GM19468 (cell line): ENCODE measurements around the gene EP400.

ENCODE experiments used
- ATAC-seq: cut with Tn5 transposase; IDR thresholded peaks from one replicate; pipeline ENCODE4 v1.9.1; 2021; ENCODE audit warnings: mild to moderate bottlenecking, moderate library complexity, moderate number of reproducible peaks; ENCODE audit not compliant: unreplicated experiment; ENCODE audit errors: extremely low read depth

The EP400 gene, protein sequence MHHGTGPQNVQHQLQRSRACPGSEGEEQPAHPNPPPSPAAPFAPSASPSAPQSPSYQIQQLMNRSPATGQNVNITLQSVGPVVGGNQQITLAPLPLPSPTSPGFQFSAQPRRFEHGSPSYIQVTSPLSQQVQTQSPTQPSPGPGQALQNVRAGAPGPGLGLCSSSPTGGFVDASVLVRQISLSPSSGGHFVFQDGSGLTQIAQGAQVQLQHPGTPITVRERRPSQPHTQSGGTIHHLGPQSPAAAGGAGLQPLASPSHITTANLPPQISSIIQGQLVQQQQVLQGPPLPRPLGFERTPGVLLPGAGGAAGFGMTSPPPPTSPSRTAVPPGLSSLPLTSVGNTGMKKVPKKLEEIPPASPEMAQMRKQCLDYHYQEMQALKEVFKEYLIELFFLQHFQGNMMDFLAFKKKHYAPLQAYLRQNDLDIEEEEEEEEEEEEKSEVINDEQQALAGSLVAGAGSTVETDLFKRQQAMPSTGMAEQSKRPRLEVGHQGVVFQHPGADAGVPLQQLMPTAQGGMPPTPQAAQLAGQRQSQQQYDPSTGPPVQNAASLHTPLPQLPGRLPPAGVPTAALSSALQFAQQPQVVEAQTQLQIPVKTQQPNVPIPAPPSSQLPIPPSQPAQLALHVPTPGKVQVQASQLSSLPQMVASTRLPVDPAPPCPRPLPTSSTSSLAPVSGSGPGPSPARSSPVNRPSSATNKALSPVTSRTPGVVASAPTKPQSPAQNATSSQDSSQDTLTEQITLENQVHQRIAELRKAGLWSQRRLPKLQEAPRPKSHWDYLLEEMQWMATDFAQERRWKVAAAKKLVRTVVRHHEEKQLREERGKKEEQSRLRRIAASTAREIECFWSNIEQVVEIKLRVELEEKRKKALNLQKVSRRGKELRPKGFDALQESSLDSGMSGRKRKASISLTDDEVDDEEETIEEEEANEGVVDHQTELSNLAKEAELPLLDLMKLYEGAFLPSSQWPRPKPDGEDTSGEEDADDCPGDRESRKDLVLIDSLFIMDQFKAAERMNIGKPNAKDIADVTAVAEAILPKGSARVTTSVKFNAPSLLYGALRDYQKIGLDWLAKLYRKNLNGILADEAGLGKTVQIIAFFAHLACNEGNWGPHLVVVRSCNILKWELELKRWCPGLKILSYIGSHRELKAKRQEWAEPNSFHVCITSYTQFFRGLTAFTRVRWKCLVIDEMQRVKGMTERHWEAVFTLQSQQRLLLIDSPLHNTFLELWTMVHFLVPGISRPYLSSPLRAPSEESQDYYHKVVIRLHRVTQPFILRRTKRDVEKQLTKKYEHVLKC (N-terminal part only)

DNA sequence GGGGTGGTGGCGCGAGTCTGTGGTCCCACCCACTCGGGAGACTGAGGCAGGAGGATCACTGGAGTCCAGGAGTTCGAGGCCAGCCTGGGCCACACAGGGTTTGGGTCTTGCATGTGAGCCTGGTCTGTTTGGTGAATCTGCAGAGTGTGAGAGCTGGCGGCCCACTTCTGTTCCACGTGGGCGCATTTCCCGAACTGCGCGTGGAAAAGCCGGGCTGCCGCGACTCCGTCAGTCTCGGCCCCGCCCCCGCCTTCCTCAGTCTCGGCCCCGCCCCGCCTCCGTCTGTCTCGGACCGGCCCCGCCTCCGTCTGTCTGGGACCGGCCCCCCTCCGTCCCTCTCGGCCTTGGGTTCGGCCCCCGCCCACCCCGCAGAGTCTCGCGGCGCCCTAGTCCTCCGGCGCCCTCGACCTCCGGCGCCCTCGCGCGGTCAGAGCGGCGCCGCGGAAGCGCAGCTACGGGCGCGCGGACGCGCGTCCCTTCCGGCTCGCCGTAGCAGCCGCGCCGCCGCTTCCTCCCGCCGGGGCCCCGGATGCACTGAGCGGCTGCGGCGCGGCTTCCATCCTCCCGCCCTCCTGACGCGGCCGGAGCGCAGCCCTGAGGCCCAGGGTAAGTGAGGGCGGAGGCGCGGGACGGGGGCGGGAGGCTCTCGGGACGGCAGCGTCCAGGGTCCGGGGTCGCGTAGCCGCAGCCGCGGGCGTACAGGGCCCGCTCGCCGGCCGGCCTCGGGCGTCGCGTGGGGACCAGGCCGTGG is at the start of gene EP400:
Gene EP400 (plus strand): TSS at position 512 of the 751 bp plus-strand sequence. CDS start 10,678 bp downstream, outside the sequence.
- peak; percentile 73 for ATAC-seq

DNA sequence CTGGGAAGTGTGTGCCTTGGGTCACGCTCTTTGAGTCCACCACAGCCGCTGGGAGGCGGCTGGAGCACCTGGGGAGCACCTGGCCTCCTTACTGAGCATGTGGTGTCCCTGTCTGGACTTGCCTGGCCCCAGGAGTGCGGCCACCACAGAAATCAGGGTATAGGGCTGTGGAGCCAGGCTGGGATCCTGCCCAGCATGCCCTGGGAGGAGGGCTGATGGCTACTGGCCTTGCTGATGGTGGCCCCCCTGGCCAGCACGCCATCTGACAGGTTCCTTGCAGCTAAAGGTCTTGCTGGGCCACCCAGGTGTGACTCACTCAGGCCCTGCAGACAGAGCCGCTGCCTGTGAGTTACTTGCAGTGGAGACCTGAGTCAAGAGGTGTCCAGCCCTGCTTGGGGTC is 49.3 kb upstream of the EP400 start:
- no peak for ATAC-seq

DNA sequence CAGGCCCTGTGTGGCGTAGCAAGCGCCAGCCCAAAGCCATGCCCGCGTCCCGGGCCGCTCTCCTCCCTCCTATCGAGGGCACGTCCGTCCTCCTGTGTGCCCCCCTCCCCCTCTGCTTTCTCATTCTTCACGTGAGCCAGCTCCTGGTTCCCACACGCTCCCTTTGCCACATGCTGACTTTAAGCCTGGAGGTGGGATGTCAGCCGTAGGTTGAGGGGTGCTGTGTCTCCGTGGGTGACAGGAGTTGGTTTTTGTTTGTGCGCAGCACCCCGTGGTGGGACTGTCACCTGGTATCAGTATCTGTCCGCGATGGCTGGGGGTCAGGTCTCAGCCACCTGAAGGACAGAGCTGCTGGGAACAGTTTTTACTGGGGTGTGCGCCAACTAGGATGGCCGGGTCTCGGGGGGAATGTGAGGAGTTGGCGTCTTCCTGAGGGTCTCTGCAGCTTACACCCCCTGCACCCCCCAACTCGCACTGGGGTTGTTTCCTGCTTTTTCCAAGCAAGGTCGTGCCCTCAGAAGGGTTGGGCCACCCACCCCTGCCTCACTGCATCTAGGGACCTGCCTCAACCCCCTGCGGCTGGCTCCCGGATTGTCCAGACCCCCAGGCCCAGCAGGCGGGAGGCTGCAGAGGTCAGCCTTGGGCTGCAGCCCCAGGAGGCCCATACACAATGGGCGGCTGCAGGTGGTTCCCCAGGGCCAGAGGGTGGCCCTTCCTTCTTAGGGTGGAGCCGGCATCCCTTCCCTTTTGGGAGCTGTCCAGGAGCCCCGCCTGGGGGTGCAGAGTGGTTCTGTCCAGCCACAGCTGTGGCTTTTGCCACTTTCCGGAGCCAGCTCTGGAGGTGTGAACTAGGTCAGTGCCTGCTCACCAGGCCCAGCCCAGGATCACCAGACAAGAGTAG is 48.1 kb upstream of the EP400 start:
- no peak for ATAC-seq

DNA sequence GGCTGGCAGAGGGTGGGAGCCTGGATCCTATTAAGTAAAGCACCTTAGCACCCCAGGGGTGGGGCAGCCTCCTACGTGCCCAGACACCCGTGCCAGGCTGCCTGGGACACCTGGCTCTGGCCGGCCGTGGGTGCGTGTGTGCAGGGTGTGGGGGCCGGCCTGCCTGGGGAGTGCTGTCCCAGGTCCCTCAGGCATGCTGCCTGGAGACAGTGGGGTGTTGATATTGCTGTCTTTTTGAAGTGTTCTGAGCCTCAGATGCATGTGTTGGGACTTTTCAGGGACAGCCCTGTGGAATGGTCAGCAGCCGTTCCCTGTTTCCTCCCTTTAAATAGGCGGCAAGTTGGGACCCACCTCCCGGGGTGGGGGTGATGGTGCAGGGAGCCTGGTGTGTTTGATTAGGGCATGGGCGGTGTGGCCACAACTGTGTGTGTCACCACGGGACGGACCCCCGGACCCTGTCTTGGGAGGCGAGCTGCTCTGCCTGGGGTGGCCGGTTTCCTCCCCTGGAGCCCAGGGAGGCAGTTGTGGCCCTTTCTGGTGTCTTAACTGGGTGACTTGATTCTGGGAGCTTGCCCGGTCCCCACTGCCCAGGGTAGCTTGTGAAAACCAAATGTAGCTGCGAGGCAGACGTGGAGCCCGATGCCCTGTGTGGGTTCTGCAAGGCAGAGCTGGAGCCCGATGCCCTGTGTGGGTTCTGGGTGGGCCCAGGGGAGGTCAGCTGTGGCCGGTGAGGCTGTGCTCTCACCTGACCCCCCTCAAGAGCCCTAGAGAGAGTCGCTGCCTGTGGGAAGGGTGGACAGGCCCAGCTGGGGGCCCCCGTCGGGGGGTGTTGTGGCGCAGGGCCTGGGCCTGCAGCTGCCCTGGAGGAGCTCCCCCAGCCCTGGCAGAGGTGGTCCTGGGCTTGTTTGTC is 47.2 kb upstream of the EP400 start:
- no peak for ATAC-seq

DNA sequence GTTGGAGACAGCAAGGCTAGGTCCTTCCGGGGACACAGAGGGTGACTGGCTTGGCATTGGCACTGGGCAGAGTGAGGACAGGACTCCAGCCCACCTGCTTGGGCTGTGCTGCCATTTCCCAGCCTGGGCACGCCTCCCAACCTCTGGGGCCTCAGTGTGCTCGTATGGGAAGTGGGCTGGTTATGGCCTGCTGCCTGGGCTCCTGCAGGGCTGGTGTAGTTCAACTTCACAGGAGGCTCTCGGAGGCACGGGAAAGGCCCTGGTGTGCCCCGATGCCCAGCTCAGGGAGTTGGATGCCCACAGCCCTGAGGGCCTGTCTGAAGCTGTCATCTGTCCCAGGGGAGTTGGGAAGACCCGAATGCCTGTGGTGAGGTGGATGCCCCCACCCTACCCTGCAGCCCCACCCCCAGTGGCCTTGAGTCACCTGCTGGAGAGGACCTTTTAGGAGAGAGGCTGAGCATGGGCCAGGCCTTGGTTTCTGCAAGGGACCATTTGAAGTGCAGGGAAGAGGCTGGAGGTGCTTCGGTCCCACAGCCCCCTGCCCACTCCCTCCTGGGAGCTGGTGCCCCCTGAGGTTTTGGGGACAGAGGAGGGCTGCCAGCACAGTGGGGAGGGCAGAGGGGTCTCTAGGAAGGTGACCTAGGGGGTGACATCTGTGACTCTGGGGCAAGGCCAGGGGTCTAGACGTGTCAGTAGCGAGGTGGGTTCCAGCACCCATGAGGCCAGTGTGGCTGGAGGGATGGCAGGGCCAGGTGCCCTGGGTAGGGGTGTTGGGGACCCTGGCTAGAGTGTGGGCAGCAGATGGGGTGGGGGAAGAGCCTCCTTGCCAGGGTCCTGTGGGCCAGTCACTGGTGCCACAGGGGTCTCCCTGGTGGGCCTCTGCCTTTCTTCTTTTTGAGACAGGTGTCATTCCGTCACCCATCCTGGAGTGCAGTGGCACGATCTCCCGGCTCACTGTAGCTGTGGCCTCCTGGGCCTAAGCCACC is 46.2 kb upstream of the EP400 start:
- ATAC-seq: no peak

DNA sequence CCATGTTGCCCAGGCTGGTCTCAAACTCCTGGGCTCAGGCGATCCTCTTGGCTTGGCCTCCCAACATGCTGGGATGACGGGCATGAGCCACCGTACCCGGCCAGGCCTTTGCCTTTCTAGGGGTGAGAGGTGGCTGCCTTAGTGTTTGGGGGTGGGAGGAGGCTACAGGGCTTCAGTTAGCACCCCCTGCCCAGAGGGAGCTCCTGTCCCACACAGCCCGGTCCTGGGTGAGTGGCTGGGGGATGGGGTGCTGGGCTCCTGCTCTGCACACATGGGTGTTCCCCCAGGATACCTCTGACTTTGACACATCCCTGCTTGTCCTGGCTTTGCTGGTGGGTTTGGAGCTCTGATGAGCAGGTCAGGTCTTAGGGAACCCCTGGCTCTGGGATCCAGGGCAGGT is 45.4 kb upstream of the EP400 start:
- no peak for ATAC-seq

DNA sequence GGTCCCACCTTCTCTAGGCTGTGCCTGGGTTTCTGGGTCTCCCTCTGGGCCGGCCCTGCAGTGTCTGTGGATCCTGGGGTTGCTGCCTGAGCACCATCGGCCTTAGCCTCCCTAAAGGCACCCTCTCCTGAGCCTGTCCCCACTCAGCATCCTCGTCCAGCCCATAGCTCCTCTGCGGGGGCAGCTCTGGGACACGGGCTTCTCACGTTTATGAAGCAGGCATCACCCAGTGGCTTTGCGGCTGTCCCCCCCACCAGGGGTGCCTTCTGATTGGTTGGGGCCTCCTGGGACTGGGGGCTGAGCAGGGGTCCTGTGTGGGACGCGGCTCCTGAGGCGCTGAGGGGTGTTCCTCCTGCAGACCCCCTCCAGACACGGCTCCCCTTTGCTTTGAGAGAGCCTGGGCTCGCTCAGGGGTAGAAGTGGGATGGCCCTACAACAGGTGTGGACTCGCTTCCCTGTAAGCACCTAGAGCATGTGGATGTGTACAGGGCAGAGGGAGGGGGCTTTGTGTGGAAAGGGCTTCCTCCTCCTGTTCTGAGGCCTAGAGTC is 44.6 kb upstream of the EP400 start:
- no peak for ATAC-seq

DNA sequence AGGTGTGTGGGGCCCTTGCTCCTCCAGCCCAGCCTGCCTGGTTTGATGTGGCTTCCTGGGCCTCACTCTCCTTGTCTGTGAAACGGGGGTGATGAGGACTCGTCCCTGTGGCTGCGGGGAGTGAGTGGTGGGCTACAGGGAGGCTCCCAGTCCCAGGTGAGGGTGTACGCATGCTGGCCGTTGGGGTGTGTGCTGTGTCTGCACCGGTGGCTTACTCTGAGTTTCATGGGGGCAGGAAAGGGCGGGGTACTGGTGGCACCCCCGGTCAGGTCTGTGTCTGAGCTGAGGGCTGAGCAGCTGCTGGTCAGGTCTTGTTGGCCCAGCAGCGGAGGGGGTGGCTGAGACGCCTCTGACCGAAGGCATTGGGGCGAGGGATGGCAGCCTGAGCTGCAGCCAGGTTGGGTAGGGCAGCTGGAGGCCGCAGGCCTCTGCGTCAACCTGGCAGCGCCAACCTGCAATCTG is 44.1 kb upstream of the EP400 start:
- no peak for ATAC-seq

DNA sequence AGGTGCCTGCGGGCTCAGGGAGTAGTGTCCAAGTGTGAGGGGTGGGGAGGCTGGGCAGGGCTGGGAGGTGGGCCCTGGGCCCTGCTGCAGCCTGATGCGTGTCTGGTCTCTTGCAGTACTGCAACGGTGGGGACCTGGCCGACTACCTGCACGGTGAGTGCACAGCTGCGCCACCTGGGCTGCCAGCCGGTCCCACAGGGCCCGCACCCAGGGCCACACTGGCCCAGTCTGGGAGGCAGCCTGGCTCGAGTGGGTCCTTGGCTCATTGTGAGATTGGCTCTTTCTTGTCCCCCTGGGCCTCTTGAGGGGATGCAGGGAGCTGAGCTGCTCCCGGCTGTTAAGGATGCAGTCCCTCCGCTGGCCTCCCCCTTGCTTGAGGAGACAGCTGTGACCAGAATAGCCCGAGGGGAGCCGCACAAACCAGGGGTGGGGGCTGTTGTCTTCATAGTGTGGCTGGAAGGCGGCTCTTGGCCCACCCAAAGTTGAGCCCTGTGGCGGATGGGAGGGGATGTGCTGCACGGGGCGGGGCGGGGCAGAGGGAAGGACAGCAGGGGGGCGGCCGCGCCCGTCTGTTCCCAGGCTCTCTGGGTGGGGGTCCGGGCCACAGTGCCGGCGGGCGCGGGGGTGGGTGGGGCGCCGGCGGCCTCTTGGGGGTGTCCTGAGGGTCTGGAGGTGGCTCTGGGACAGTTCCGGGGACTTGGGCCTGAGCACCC is 42.2 kb upstream of the EP400 start:
- ATAC-seq: no peak

DNA sequence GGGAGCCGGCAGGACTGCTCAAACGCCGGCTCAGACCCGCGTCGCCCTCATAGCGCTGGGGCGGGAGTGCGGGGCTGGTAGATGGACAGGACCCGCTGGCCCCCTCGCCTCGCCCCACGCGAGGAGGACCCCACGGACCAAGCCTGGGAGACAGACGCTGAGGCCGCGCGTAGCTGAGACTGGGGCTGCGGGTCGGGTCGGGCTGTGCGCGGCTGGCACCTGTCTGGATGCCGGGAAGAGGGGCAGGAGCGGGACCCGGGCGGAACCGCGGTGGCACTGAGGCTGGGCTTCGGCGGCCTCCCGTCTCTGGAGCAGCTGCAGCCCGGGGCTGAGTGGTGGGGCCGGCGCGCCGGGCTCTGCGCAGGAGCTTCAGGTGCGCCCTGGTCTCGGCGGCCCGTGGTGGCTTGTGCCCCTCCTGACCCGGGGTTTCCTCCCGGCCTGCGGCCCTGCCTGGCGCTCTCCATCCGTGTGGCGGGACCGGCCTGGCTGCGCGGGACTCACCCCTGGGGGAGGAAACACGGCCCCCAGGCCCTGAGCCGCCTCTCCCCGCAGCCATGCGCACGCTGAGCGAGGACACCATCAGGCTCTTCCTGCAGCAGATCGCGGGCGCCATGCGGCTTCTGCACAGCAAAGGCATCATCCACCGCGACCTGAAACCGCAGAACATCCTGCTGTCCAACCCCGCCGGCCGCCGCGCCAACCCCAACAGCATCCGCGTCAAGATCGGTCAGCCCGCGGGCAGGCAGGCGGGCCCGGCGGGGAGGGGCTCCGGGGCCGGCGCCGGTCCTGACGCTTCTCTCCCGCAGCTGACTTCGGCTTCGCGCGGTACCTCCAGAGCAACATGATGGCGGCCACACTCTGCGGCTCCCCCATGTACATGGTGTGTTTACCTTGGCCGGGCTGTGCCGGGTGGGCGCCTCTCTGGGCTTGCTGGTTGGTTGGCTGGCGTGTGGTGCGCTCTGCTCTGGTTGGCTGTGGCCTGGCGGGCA is 41.4 kb upstream of the EP400 start:
- ATAC-seq: no peak

DNA sequence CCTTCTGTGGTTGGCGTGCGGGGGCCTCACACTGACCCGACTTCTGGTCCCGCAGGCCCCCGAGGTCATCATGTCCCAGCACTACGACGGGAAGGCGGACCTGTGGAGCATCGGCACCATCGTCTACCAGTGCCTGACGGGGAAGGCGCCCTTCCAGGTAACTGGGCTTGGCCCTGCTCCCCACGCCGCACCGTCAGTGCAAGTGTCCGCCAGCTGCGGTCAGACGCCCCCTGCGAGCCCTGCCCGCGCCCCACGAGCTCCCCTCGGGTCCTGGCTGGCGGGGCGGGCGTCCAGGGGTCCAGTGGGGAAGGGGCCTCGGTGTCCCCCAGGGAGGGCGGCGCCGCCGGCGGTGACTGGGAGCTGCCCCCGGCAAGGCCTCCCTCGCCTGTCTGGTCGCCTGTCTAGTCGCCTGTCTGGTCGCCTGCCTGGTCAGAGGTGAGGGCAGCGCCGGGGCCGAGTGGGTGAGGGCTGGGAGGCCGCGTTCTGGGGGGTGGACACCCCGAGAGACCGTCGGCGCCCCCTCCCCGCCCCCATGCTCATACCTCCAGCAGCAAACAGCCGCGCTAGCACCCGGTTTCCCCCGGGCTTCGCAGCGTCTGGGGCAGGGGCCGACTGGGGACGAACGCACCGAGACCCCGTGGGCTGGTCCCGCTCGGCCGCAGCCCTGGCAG is 40.5 kb upstream of the EP400 start:
- no peak for ATAC-seq

DNA sequence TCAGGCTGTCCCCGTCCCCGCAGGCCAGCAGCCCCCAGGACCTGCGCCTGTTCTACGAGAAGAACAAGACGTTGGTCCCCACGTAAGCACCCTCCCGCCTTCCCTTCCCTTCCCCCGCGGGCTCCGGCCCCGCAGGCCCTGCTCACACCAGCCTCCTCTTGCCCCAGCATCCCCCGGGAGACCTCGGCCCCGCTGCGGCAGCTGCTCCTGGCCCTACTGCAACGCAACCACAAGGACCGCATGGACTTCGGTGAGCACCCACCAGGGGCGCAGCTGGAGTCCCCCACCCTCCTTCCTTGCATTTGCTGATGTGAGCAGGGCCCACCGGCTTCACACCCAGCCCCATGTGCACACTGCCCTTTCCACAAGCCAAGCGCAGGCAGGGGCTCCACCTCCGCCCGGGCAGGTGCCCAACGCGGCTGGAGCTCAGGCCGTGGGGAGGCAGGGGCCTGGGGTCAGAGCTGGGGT is 40.0 kb upstream of the EP400 start:
- no peak for ATAC-seq

DNA sequence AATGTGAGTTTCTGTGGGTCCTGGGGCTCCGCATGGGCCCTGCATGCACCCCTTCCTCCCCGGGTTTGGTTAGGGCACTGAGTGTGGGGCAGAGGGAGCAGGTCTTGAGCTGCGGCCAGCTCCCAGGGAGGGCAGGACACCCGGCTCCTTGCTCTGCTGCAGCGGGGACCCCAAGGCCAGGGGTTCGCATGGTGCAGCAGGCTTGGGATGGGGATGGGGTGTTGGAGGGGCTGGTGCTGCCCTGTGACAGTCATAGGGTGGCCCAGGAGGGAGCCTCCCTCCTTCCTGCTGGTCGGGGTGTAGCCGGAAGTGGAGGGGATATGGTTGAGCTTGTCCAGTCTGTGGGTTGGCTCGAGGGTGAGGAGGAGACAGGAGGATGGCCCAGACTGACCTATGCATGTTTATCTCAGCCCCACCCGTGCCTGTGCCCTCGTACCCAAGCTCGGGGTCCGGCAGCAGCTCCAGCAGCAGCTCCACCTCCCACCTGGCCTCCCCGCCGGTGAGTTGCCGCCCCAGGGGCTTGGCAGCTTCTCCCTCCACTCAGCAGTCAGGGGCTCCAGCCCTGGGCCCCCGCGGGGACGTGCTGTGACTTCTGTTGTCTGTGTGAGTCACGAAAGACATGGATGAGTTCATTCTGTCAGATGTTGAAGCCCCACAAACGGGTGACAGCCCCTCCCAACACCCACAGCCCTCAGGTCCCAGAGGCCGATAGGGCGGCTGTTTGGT is 39.3 kb upstream of the EP400 start:
- no peak for ATAC-seq
